ENCODE data around the gene TRABD2A. TPM values are rescaled to one million over a fixed set of nuclear protein-coding genes. Genes with fewer than 3 reads are reported as not detected.

Gene TRABD2A
- total and polyA plus RNA-seq, 9 of the 15 experiments (the other 6 are each of a cell fraction or from before 2014, with no cell fraction given) = 0.07 to 0.45 (median 0.25) TPM

GRCh38 chr2:84919885-84920580 lies 39.1 kb upstream of the TRABD2A start (continued):
- peak in 1 of 2 experiments; percentile 60 for TF ChIP-seq AFF1 (IDR thresholded peaks at IDR 0.05; ENCODE audit: low read depth in 1 of 2, partially characterized antibody in 2 of 2)
- peak in 1 of 3 experiments; percentile 36 for TF ChIP-seq YY1 (IDR thresholded peaks at IDR 0.05; ENCODE audit: borderline replicate concordance in 1 of 3, control insufficient read depth in 1 of 3, extremely low read depth in 1 of 3, insufficient read depth in 3 of 3, insufficient read length in 1 of 3, insufficient replicate concordance in 2 of 3, low read depth in 1 of 3, low read length in 2 of 3)
- TF ChIP-seq ZKSCAN8 (CRISPR knock-in tag; IDR thresholded peaks at IDR 0.05) = peak; percentile 46; the same call in 1 of the 2 replicates
- TF ChIP-seq SMAD1 (IDR thresholded peaks at IDR 0.05; ENCODE audit: low read depth, low read length, partially characterized antibody) = peak; percentile 20
- no peak for TF ChIP-seq PBX2 (CRISPR knock-in tag; IDR thresholded peaks at IDR 0.05; ENCODE audit: low read depth)
- TF ChIP-seq PBX2 (tag; conservative IDR thresholded peaks at IDR 0.05; ENCODE audit: low read depth) = peak; percentile 53
- TF ChIP-seq MYC (IDR thresholded peaks at IDR 0.05; ENCODE audit: low read depth, low read length) = peak; percentile 84
- TF ChIP-seq MYC (CRISPR knock-in tag; IDR thresholded peaks at IDR 0.05; ENCODE audit: borderline replicate concordance, low read depth) = no peak
- peak; percentile 81; the same call in 1 of the 2 replicates for TF ChIP-seq LEF1 (IDR thresholded peaks at IDR 0.05)
- peak; percentile 45 for TF ChIP-seq VEZF1 (CRISPR knock-in tag; IDR thresholded peaks at IDR 0.05)
- TF ChIP-seq SPI1 (IDR thresholded peaks at IDR 0.05; ENCODE audit: borderline replicate concordance, low read depth, low read length) = no peak
- TF ChIP-seq PATZ1 (CRISPR knock-in tag; IDR thresholded peaks at IDR 0.05; ENCODE audit: borderline replicate concordance) = no peak; the same call in 1 of the 2 replicates
- peak; percentile 78; the same call in 1 of the 2 replicates for TF ChIP-seq CREB3L1 (IDR thresholded peaks at IDR 0.05; ENCODE audit: borderline replicate concordance, low read depth)
